HPDE6-E6E7 (cell line): ENCODE data around the gene ME3.
A peak's percentile ranks its signal among the peaks of the same experiment; 100 is the strongest.

Source experiments
- DNase-seq: peaks from one replicate; pipeline ENCODE4 v3.0.0; 2011; ENCODE audit warnings: missing footprints; ENCODE audit errors: extremely low spot score

The ME3 gene

DNA sequence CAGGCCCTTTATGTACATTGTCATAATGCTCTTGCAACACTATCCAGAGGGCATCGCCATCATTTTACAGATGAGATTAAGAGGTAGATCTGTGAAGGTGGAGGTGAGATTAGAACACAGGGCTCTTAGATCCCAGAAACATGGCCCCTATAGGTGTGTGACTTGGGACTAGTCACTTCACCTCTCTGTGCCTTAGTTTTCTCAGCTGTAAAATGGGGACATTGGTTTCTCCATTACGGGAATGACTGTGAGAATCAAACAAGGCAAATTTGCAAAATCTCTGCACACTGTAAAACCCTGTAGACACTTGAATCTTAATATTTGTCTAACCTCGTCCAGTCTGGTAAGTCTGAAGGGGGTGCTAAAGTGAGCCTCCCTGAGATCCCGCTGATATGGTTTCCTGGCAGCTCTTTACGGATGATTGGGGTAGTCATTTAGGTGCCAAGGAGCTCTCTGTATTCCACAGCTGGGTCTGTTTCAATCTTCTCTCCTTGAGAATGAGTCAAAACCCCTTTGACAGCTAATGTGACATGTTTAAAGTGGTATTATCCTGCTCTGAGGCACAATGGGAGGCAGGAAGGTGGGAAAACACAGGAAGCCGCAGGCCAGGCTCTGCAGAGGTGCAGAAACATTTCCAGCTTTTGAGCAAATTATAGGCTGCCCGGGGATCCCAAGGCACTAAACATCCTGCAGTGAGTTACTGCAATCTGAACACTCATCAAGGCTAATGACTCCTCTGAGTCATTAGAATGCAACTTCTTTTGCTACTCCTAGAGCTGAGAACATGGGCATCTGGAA is 156.9 kb downstream of the ME3 start:
- DNase-seq: peak; percentile 81

DNA sequence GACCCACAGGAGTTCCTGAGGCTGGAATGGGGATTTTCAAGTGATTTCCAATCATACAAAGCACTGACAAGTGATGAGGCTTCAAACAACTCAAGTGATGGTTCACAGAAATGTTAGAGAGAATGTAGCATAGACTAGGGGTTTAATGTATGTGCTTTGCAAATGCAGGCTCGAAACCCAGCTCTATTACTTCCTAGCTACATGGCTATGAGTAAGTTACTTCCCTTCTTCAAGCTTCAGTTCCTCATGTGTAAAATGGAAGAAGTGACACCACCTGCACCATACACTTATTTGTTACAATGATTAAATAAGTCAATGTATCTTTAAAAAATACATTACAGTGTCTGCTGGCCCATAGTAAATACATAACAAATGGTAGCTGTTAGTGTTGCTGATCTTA is 158.0 kb downstream of the ME3 start:
- DNase-seq: no peak

DNA sequence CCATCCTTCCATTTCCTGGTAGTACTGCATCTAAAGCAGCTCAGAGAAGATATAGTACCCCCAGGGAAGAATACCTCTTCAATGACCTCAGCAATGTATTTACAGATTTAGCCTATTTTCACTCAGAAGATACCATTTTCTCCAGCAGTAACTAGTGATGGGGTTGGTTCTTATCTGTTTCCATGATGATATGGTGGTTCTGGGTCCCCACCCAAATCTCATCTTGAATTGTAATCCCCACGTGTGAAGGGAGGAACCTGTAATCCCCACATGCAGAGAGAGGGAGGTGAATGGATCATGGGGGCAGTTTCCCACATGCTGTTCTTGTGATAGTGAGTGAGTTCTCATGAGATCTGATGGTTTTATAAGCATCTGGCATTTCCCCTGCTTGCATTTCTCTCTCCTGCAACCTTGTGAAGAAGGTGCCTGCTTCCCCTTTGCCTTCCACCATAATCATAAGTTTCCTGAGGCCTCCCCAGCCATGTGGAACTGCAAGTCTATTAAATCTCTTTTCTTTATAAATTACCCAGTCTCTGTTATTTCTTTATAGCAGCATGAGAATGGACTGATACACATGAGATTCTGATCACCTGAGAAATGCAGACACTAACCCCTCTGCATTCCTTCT is 158.6 kb downstream of the ME3 start:
- DNase-seq: no peak

DNA sequence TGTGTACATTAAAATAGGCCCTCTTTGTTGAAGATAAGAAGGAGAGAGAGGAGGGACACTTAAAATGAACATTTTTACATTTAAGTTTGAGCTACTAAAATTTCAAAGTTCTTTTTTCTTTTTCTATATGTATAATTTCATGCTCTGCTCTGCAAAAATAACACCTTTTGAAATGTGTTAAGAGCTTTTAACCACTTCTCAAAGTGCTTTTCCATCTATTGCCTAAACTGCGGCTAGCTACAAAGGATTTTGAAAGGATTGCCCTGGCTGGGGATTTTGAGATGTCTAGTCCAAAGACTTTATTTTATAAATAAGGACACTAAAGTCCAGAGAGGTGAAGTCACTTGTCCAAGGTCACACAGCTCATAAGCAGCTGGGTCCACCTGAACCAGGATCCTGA is 159.3 kb downstream of the ME3 start:
- no peak for DNase-seq

- DNase-seq: no peak
These were observed 161.3 kb downstream of the ME3 start for GRCh38 chr11:86511086-86511551.

DNA sequence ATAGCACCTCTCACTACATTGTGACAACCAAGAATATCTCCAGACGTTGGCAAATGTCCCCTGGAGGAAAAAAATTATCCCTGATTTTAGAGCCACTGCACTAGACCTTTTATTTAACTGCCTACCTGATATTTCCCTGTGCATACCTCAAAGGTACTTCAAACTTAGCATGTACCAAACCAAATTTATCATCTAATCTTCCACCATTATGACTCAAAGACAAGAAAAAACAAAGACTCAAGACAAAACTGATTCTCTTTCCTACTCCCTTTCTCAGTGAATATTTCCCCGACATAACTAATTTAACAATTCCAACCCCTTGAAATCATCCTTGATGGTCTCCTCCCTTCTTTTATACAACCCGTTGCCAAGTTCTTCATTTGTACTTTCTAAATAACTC is 161.7 kb downstream of the ME3 start:
- DNase-seq: no peak

DNA sequence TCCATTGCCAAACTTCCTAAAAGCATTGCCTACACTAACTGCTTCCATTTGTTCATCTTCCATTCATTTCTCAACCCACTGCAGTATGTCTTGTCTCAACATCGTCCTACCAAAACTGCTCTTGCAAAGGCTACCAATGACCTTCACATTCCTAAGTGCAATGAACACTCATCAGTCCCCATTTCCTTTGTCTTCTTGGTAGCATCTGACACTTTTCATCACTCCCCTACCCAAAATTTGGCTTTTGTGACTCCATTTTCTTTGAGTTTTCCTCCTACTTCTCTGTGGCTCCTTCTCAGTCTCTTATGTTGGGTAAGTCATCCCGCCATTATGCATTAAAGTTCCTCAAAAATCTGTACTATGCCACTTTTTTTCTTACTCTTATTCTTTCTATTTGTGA is 162.3 kb downstream of the ME3 start:
- no peak for DNase-seq

- no peak for DNase-seq
These were observed 162.8 kb downstream of the ME3 start for GRCh38 chr11:86509588-86509974.

- no peak for DNase-seq
These were observed 163.5 kb downstream of the ME3 start for GRCh38 chr11:86508604-86509587.

GRCh38 chr11:86507249-86507845 is 165.1 kb downstream of the ME3 start:
- no peak for DNase-seq

- no peak for DNase-seq
These were observed 166.2 kb downstream of the ME3 start for GRCh38 chr11:86506235-86506634.

- DNase-seq: no peak
These were observed 169.3 kb downstream of the ME3 start for GRCh38 chr11:86503131-86503530.

- DNase-seq: no peak
These were observed 170.2 kb downstream of the ME3 start for GRCh38 chr11:86502137-86502642.

- DNase-seq: no peak
These were observed 171.8 kb downstream of the ME3 start for GRCh38 chr11:86500500-86501140.

GRCh38 chr11:86499723-86500129 is 172.7 kb downstream of the ME3 start:
- DNase-seq: no peak

GRCh38 chr11:86497836-86498235 is 174.6 kb downstream of the ME3 start:
- DNase-seq: no peak

GRCh38 chr11:86497310-86497709 is 175.1 kb downstream of the ME3 start:
- no peak for DNase-seq

- no peak for DNase-seq
These were observed 177.1 kb downstream of the ME3 start for GRCh38 chr11:86495351-86495750.

DNA sequence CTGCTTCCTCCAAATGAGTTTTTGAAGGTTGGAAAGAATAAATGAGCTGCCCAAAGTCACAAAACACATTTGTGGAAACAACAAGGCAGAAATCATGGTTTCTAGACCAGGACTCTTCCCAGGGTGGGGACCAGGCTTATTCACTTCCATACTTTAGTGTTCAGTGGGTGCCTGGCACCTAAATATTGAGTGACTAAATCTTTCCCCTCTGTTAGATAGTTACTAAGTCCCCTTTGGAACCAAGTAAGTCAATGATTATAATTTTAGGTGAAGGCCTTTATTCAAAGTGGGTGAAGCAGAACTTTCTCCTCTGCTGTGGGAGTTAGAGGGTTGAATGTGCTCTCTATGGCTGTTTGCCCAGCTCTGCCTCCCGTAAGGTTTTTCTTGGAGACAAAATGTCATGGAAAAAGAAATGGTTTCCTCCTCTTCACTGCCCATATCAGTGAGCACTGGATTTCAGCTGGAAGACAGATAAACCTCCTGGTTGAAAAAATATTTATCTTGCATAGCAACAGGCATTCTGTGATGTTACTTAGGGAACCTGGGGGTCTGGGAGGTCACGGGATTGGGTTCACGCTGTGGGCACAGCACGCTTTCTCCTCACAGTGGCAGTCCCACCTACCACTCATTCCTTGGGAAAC is 179.9 kb downstream of the ME3 start:
- DNase-seq: no peak

GRCh38 chr11:86491027-86491426 is 181.4 kb downstream of the ME3 start:
- no peak for DNase-seq

- DNase-seq: no peak
These were observed 181.8 kb downstream of the ME3 start for GRCh38 chr11:86490582-86490981.
